Activated T-helper 1 cell treated with anti-CD3 and anti-CD28 coated beads, Interleukin-12 subunit alpha, Interleukin-12 subunit beta, Interleukin-2, Interleukin-4 antibody, amounts not matched to agents 30 ng/mL and 10 ng/mL and 1 ng/mL, durations not matched to agents 14 hours and 24 hours and 36 hours (primary cell): ENCODE data around the gene IGFBP1. TPM values are rescaled to one million over a fixed set of nuclear protein-coding genes. Genes with fewer than 3 reads are reported as not detected.
"Not testable (repeated sequence)": the region's sequence is repeated elsewhere in the genome, so short reads cannot be mapped to it uniquely, and the experiment has no call there.

ENCODE experiments used
- DNase-seq: peaks from one replicate; pipeline ENCODE4 v3.0.0; 2021; ENCODE audit warnings: low spot score
- H3K27ac Mint-ChIP-seq: one replicate; pipeline ENCODE4 v1.8.0; 2021; ENCODE audit warnings: mild to moderate bottlenecking, mixed read lengths
- H3K27me3 Mint-ChIP-seq: one replicate; pipeline ENCODE4 v1.8.0; 2022; ENCODE audit warnings: mild to moderate bottlenecking, moderate library complexity, mixed read lengths; ENCODE audit not compliant: insufficient read depth
- H3K36me3 Mint-ChIP-seq: one replicate; pipeline ENCODE4 v1.8.0; 2021; ENCODE audit warnings: low read depth, mixed read lengths
- H3K4me1 Mint-ChIP-seq: one replicate; pipeline ENCODE4 v1.8.0; 2021; ENCODE audit warnings: low read depth, mixed read lengths
- H3K4me3 Mint-ChIP-seq: one replicate; pipeline ENCODE4 v1.8.0; 2021; ENCODE audit warnings: mild to moderate bottlenecking, moderate library complexity, mixed read lengths
- H3K9me3 Mint-ChIP-seq: one replicate; pipeline ENCODE4 v1.8.0; 2021; ENCODE audit warnings: mixed read lengths
- intact Hi-C: fragments of 100-400 bp; cut with micrococcal nuclease; formaldehyde crosslinking; loops from one replicate; pipeline ENCODE4 v1.15.1; 2024
- total RNA-seq: library from RNA; stranded (reverse); gene quantifications from 2 replicates; pipeline ENCODE4 v1.2.3, GENCODE V29; 2022

The IGFBP1 gene
- not detected in 2 replicates for total RNA-seq

GRCh38 chr7:45888185-45888992, at the start of gene IGFBP1:
TSS of gene IGFBP1 (plus strand) at chr7:45888488. CDS start at chr7:45888653, 165 bp downstream.
- intact Hi-C loops = no loop called here
- Mint-ChIP-seq H3K9me3 (no peaks in the 10 kb centered on the region), H3K4me3 (no peak within 1 kb of the TSS), H3K4me1 (no peaks in the 10 kb centered on the region), H3K27me3 (peaks cover 50% of the 10 kb centered on the region), H3K36me3 (no peaks in the 10 kb centered on the region), H3K27ac (no peak within 1 kb of the TSS)
- DNase-seq = no peak

- H3K4me3 Mint-ChIP-seq, H3K27ac Mint-ChIP-seq, DNase-seq, H3K9me3 Mint-ChIP-seq, H3K36me3 Mint-ChIP-seq, H3K4me1 Mint-ChIP-seq, intact Hi-C loops, H3K27me3 Mint-ChIP-seq: not testable (repeated sequence)
These were observed 49.4 kb upstream of the IGFBP1 start for GRCh38 chr7:45838852-45839251.

GRCh38 chr7:45841926-45842717, 46.2 kb upstream of the IGFBP1 start:
- H3K27ac Mint-ChIP-seq, H3K4me1 Mint-ChIP-seq, H3K9me3 Mint-ChIP-seq, DNase-seq, H3K27me3 Mint-ChIP-seq, intact Hi-C loops, H3K36me3 Mint-ChIP-seq, H3K4me3 Mint-ChIP-seq: not testable (repeated sequence)

- intact Hi-C loops = not testable (repeated sequence)
These were observed 41.8 kb upstream of the IGFBP1 start for GRCh38 chr7:45846536-45846935.

GRCh38 chr7:45848734-45849133, 39.6 kb upstream of the IGFBP1 start:
- H3K9me3 Mint-ChIP-seq, intact Hi-C loops, H3K36me3 Mint-ChIP-seq, H3K27me3 Mint-ChIP-seq, H3K4me1 Mint-ChIP-seq, H3K4me3 Mint-ChIP-seq, H3K27ac Mint-ChIP-seq, DNase-seq: not testable (repeated sequence)

More at GRCh38 chr7:45846536-45846935, 41.8 kb upstream of the IGFBP1 start:
- not testable (repeated sequence) for DNase-seq, H3K4me1 Mint-ChIP-seq, H3K4me3 Mint-ChIP-seq, H3K36me3 Mint-ChIP-seq, H3K27me3 Mint-ChIP-seq, H3K27ac Mint-ChIP-seq, H3K9me3 Mint-ChIP-seq

- H3K4me1 Mint-ChIP-seq, H3K9me3 Mint-ChIP-seq, H3K27ac Mint-ChIP-seq, H3K4me3 Mint-ChIP-seq, H3K36me3 Mint-ChIP-seq, H3K27me3 Mint-ChIP-seq, DNase-seq: not testable (repeated sequence)
- intact Hi-C loops = loop anchor here (10.0 kb wide), 1 partner anchor 588 kb away; no protein-coding TSS in a partner anchor
These were observed 35.3 kb upstream of the IGFBP1 start for GRCh38 chr7:45852984-45853383.

- H3K9me3 Mint-ChIP-seq, H3K36me3 Mint-ChIP-seq, DNase-seq, H3K27me3 Mint-ChIP-seq, H3K4me1 Mint-ChIP-seq, H3K4me3 Mint-ChIP-seq, H3K27ac Mint-ChIP-seq: not testable (repeated sequence)
- intact Hi-C loops = loop anchor here (10.0 kb wide), 1 partner anchor 589 kb away; no protein-coding TSS in a partner anchor
These were observed 34.8 kb upstream of the IGFBP1 start for GRCh38 chr7:45853491-45853890.

- DNase-seq, H3K36me3 Mint-ChIP-seq, H3K27me3 Mint-ChIP-seq, H3K9me3 Mint-ChIP-seq, H3K4me1 Mint-ChIP-seq, H3K4me3 Mint-ChIP-seq, H3K27ac Mint-ChIP-seq: not testable (repeated sequence)
- intact Hi-C loops = loop anchor here (10.0 kb wide), 1 partner anchor 591 kb away; no protein-coding TSS in a partner anchor
These were observed 32.6 kb upstream of the IGFBP1 start for GRCh38 chr7:45855680-45856079.

- not testable (repeated sequence) for H3K27me3 Mint-ChIP-seq, H3K36me3 Mint-ChIP-seq, H3K4me3 Mint-ChIP-seq
These were observed 31.4 kb upstream of the IGFBP1 start for GRCh38 chr7:45856888-45857287.

GRCh38 chr7:45863715-45864114, 24.6 kb upstream of the IGFBP1 start:
- no peaks in the 10 kb centered on the region for H3K27me3 Mint-ChIP-seq
- no peak overlapping the region for H3K4me3 Mint-ChIP-seq
- no peaks in the 10 kb centered on the region for H3K4me1 Mint-ChIP-seq
- H3K27ac Mint-ChIP-seq = no peak overlapping the region
- no peak for DNase-seq
- H3K36me3 Mint-ChIP-seq = no peaks in the 10 kb centered on the region
- no peaks in the 10 kb centered on the region for H3K9me3 Mint-ChIP-seq
- intact Hi-C loops = no loop called here

More at GRCh38 chr7:45856888-45857287, 31.4 kb upstream of the IGFBP1 start:
- not testable (repeated sequence) for H3K27ac Mint-ChIP-seq, H3K9me3 Mint-ChIP-seq, H3K4me1 Mint-ChIP-seq, DNase-seq
- intact Hi-C loops = loop anchor here (10.0 kb wide), 1 partner anchor 592 kb away; no protein-coding TSS in a partner anchor

- no peak overlapping the region for H3K27ac Mint-ChIP-seq
- no peak overlapping the region for H3K4me3 Mint-ChIP-seq
- no peaks in the 10 kb centered on the region for H3K36me3 Mint-ChIP-seq
- peaks cover 5% of the 10 kb centered on the region for H3K27me3 Mint-ChIP-seq
- no peaks in the 10 kb centered on the region for H3K9me3 Mint-ChIP-seq
- no peaks in the 10 kb centered on the region for H3K4me1 Mint-ChIP-seq
- intact Hi-C loops = no loop called here
- DNase-seq = no peak
These were observed 22.5 kb upstream of the IGFBP1 start for GRCh38 chr7:45865594-45866410.

GRCh38 chr7:45867471-45867870, 20.8 kb upstream of the IGFBP1 start:
- Mint-ChIP-seq H3K27ac (no peak overlapping the region), H3K4me1 (no peaks in the 10 kb centered on the region), H3K36me3 (no peaks in the 10 kb centered on the region), H3K9me3 (no peaks in the 10 kb centered on the region), H3K4me3 (no peak overlapping the region), H3K27me3 (peaks cover 5% of the 10 kb centered on the region)
- intact Hi-C loops = no loop called here
- DNase-seq = no peak
